ENCODE data around the gene SERINC2.

DNA sequence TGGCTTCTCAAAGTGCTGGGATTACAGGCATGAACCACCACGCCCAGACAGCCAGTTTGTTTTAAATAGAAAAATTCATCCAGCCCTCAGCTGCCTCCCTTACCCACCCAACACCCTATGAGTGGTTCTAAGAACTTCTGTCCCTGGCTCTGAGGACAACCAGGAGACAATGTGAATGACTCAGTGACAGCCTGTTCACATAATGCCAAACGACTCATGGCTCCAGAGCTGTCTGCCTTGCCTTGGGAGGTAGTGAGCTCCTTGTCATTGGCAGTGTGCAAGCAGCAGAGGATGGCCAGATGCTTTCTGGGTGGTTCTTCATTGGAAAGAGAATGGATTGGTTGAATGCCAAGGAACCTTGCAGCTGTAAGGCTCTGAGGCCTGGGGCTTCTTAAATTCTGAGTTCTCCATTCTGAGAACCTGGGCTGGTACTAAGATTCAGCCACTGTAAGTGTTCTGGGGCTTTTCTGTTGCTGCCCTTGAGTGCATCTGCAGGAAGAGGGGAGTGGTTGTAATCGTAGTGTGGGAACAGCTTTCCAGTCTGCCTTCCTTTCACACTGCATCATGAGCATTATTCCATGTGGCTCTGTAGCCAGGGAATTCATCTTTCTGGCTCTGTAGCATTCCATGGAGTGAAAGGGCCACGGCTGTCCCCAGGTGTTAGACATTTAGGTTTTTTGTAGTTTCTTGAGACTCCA is 5.8 kb downstream of the SERINC2 start:
- no peak for TF ChIP-seq CTCF (IDR thresholded peaks at IDR 0.05)
- no peak for TF ChIP-seq POLR2A (IDR thresholded peaks at IDR 0.05)
